RKO (cell line): ENCODE measurements around the gene FSTL1.
A peak's percentile ranks its signal among the peaks of the same experiment; 100 is the strongest.

Experiments used
- DNase-seq: peaks from one replicate; pipeline ENCODE4 v3.0.0-alpha.2; 2016; ENCODE audit warnings: low spot score

FSTL1 gene

DNA sequence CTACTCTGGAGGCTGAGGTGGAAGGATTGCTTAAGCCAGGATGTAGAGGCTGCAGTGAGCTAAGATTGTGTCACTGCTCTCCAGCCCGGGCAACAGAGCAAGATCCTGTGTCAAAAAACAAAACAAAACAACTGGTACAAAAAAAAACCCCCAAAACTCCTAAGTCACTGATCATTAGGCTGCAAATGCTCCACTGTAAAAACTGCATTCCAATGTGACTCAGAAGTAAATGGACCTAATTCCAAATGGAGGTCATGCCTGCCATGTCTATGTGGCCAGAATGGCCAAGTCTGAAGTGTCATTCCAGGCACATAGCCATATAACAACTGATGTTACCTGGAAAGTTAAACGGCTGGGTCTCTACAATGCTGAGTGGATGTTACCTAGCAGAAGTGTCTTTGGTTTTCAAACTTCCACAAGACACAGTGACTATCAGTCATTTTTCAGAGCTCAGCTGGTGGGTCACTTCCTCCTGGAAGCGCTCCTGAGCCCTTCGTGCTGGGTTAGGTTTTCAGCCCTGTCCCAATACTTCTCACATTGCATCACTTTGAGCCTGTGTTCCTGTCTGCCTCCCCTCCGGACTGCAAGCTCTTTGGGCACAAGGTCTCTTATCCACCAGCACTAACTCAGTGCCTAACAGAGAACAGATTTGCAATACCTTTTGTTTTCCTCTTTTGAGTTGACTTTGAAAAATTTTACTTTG lies 10.6 kb downstream of the FSTL1 start:
- no peak for DNase-seq

DNA sequence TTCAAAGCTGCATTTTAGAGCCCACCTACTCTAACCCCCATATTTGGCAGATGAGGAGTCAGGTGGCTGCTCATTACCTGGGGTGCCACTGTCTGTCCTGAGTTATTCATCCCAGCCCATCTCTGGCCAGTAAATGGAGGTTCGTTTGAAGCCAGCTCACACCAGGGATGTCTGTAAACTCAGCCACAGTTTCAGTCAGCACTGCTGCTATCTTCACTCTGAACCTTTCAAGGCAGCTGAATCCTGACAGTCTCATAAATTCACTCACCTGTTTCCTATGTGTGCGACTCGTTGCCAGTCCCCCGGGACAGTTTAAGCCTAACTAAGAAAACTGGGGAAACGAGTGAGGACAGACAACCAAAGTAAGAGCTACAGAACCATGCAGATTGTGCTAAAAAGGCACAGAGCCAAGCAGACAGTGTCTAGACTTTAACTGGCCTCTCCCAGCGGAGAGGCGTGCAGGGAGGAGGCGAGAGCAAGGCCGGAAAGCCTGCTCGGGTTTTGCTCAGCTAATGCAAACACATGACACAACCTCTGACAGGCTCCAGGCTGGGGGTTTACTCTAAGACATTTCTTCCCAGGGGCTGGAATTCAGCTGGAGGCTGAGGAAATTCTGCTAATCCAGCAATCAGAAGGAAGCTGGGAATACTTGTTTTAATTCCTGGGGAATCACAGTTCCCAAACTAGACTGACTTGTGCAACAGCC lies 12.0 kb downstream of the FSTL1 start:
- no peak for DNase-seq

DNA sequence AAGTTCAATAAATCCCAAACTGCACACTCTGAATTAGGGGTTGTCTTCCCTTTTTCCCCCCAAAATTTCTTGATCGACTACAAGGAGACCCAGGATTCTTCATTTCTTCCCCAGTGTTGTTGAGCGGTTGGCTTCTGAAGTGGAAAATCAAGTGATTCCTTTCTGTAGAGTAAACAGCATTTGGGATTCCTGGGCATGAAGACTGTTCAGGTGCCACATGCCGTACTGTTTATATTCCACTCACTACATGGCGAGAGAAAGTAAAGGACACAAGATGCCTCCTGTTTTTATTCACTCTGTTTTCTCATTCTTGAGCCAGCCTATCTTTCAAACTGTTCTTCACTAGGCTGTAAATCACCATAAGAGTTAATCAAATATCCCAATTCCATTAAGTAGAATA lies 12.6 kb downstream of the FSTL1 start:
- DNase-seq: no peak

DNA sequence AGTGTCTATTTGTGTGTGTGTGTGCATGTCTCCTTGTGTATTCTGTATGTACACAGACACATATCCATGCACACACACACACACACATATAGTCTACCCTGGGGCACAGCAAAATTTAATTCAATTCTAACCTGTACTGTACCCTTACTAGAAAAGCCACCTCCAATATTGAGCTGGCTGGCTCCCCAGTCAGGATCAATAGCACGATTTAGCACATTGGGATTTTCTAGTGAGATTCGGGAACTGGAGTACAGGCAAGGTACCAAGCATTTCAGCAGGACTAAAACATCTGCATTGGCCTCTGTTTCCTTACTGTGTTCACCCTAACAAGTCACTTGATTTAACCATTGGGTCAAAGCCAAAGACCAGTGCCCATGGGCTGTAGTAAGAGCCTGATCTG lies 13.2 kb downstream of the FSTL1 start:
- DNase-seq: no peak

DNA sequence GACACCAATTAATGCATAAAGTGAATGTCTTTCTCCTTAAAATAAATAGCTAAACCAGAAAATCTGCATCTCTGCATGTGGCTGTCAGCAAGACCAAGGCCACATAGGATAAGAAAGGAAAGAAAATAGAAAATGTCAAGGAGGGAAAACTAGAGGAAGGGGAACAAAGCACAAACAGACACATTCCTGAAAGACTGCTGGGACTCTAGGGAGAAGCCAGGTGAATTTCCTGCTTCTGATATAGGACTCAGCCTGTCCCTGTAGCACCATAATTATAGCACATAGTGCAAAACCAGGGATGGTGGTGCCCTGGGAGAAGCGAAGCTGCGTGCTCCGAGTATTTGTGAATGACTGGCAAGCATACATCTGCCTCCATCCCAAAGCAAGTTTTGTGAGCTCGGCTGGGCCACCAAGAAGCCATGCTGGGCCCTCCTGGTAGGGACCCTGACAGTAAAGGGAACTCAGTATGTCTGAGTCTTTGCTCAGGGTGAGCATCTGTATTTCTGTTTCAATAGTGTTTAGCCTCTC lies 14.2 kb downstream of the FSTL1 start:
- no peak for DNase-seq

DNA sequence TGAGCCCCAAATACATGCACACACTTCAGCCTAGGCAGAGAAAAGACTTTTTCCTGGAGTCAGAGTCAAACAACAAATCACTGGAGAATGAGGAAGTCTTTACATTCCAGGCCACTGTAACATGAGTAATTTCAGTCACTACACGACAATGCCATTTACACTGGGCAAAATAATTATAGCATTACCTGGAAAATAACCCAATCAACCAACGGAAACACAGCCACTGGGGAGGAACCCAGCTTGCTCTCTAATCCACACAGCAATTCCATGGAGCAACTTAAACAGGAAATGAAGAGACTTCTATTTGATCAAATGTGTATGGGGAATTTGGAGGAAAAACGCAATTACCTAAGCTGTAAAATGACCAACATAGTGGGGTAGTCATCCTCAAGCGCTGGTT lies 15.2 kb downstream of the FSTL1 start:
- DNase-seq: peak; percentile 75

DNA sequence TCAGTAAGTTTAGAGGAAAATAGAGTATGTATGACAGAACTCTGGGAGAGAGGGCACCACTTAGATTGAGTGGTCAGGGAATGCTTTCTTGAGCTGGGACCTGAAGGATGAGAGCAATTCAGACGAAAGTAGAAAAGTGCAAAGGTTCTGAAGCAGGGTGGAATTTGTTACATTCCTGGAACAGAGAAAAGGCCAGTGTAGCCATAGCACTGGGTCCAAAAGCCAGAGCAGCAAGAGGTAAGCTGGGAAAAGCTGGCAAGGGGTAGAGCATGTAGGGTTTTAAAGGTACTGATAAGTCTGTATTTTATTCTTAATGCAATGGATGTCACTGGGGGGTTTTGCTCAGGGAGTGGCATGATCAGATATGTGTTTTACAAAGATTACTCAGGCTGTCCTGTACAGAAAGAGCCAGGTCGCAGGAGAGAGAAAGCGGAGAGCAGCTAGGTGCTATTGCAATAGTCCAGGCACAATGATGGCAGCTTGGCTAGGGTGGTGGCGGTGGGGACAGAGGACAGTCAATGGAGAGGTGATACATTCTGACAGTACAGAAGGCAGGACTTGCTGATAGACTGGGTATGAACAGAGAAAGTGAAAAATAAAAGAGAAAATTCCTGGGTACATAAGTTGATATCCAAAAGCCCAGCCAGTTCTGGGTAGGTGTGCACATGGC lies 17.0 kb downstream of the FSTL1 start:
- DNase-seq: no peak

DNA sequence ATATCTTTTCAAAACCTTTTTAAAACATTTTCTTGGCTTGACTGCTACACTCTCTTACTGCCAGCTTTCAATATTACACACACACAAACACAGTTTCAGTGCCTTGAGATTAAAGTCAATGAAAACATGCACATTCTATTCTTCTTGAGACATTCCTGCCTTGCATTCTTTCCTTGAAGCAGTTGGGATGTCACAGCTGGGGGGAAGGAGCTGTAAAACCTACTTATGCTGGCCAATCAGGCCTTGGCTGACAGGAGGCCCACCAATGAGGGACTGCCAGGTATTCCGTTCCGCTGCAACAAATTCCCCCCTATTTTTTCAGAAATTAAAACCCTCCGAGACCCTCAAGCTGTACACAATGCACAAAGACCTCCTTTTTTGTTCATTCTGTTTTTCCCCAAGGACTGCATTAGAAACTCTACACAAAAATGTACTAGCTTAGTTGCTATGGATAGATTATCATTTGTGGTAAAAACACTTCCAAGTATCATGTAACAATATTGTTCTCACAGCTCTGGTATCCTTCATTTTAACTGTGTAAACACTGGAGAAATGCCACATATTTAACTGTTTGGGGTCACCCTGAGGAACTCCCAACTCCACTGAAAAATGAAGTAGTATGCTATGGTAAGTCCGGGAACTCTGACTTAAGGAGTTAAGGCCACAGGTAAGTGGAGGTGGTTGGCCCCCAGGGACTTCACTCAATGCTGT lies 18.5 kb downstream of the FSTL1 start:
- DNase-seq: no peak

DNA sequence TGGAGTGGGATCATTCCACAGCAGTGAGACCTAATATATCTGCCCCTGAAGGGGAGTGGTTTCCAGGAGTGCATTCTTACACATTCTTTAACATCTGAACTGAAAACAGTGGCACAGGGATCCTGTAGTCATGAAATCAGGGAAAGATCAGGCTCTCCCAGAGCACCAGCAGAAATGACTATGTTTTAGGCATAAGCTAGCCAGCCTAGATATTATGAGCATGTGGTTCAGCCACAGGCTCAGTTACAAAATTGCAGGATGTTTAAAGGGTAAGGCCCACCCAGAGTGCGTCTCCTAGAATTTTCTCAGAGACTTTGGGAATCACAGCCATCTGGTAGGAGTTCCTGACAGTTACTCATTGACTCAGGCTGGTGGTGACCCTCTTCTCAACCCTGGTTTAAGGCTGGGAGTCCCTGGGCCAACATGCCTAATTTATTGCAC lies 20.9 kb downstream of the FSTL1 start:
- no peak for DNase-seq

DNA sequence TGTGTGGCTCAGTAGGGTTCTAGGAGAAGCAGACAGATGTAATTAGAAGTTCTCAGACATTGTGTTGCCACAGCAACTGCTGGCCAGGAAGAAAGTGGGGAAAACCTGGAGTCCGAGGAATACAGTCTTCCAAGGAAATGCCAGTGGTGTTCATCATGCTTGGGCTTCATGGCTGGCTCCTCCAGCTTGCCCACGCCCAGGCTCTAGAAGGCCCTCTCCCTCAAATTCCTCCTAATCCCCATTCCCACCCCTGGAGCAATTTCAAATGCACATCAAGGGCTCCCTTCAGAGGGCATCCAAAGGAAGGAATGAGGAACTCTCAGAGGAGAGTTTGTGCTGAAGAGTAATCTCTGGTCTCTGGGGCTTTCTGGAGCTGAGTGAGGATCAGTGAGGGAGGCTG lies 21.9 kb downstream of the FSTL1 start:
- DNase-seq: no peak

DNA sequence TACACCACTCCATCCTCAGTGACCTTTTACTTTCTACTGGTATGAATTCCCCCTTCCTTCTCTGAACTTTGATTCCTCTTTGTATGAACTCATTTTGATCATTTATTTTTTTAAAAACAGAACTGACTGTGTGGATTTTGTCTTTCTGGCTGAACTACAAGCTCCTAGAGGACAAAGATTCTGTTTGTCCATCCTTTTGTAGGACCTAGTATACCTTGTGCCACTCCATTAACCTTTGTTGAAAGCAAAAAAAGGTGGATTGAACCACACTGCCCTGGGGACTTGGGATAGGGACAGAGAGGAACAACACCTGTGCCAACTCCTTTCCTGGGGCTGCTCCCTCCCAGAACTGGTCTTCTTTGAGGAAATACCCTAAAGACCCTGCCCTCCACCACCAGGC lies 23.6 kb downstream of the FSTL1 start:
- no peak for DNase-seq

DNA sequence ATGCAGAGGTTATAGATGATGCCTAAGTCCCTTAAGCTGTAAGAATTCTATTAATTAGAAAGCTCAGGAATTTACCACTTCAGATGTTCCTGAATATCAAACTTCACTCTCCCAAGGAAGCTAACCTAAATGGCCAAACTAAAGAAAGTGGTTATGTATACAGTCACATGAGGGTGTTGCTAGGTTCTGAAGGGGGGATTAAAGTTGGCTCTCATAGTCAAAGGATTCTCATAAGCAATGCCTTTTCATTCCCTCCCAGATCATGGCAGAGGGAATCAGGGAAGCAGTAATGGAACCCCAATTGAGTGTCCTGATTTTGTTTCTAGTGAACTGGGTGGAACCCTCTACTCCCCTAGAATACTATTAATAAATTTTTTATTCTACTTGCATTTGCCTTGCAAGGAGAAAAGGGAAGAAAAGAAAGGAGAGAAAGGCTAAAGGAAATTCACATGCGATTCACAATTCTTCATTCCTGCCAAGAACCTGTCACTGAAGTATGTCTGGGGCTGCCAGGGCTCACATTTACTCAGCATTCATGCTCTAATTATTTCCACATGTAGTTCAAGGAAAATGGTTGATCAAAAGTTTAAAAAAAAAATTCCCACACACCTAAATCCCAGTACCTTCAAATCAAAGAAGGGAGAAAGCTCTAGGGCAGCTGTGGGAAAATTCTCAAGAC lies 25.1 kb downstream of the FSTL1 start:
- DNase-seq: no peak

DNA sequence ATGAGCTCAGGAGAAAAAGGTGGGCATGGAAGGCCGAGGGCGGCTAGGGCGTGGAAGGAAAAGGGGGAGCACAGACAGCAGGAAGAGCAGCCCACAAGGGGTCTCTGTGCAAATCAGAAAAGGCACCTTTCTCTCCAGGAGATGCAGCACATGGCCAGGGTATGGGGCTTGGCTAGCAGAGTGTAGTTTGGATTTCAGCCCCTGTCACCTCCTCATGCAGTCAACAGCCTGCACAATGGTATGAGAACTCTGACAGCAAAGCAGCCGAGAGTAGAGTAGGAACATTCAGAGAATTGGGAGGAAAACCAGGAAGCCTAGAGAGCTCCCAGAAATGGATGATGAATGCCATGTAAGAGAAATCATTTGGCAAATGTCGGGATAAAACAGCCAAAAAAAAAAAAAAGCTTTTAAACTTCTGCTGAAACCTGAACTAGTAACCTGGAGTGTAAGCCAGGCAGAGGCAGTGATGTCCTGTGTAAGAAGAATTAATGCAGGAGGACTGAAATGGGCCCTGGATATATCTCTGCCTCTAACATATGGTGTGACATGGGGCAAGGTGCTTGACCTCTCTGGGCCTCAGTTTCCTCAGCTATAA lies 25.7 kb downstream of the FSTL1 start:
- no peak for DNase-seq

DNA sequence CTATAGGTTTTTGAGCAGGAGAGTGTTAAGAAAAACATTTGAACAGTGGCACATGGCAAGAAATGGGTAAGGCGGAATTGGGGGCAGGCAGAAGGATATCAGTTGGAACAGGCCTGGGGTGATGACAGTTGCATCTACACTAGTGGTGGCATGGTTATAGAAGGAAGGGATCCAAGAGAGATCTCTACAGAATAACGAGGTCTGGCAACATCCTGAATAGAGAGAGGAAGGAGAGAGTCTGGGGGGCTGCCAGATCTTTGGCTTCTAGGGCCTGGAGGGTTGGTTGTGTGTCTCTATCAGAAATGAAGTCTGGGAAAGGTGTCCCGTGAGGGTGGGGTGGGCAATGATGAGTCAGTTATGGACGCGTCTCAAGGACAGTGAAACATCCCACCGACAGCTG lies 26.3 kb downstream of the FSTL1 start:
- DNase-seq: no peak

DNA sequence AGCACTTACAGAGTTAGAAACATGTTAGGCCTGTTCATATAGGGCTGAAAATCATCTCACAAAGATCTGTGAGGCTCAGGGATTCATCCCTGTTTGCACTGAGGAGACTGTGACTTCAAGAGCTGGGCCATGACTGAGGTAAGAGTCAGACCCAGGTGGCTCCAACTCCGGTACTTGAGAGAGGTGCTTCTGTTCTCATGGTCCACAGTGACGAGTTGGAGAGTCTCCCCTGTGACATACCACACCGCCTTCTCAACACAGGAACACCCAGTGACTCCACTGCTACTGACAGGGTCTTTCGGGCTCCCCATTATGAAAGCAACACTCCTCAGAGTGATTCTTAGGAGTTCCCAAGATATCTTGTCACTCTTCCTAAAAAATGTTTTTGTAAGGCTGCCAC lies 27.4 kb downstream of the FSTL1 start:
- DNase-seq: no peak

DNA sequence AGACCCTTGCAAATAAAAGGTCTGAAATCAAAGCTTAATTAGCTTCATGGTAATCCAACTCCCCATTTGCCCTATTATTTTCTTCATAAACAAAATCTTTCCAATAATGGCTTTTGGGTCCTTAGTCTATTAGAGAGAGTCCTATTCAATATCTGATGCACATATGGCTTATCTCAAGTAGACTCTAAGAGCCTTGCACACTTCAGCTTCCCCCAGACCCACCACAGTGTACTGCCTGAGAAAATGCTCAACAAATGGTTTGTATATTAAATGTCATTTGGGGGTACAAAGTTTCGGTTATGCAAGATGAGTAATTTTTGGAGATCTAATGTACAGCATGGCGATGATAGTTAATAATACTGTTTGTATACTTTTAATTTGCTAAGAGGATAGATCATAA lies 28.9 kb downstream of the FSTL1 start:
- DNase-seq: no peak

DNA sequence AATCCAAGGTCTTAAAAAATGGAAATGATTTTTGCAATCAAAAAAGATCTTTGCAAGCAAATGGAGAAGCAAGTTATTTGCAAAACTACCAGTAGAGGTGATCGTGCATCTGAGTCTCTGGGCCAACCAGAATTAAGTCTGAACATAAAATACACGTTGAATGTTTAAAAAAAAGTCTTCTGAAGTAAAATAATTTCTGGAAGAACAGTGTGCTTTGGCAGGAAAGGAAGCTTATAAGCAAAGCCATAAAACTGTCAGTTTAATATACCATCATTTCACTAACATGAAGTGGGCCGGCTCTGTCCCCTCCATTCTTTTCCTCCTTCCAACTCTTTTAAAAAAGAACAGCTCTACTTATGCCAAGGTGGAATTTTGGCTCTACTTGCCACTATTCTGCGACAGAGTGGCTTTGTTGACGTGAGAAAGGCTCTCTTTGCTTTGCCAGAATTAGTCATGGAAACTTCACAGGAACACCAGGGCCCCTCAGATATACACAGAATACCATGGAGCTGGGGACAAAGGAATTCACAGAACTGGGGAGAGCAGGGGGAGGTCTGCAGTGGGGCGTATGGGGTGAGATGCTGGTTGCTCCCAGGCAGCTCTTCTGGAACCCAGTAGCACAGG lies 29.8 kb downstream of the FSTL1 start:
- no peak for DNase-seq

DNA sequence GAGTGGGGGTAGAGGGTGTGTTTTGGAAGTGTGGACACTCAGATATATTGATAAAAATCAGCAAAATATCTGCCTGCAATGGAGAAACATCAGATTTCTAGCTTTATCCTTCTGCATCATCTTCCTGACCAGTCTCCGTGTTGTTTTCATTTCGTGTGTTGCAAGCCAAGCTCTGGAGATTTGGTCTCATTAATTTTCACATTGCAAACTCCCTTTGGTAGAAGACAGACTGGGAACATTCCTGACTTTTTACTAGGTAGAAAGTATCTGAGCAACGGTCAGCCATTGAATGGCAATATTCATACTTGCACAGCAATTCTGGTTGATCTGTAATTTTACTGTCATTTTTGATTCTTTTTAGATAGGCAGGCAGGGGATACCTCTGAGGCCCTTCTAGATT lies 30.4 kb downstream of the FSTL1 start:
- DNase-seq: no peak

DNA sequence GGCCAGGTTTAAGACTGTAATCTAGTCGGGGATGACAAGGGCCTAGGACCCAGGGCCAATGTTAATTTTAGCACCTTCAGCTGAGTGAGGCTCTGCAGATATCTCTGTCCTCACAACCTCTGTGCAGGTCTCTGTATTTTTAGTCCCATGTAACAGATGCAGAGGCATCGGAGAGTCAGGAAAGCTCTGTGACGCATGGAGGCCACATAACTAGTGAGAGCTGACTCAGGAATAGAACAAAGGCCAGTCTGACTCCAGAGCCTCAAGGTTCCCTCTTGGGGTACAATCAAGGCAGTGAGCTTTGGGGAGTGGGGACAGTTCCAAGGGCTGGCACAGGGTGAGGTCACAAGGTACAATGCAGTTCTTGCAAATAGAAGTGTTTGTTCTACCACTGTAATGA lies 31.0 kb downstream of the FSTL1 start:
- DNase-seq: no peak

DNA sequence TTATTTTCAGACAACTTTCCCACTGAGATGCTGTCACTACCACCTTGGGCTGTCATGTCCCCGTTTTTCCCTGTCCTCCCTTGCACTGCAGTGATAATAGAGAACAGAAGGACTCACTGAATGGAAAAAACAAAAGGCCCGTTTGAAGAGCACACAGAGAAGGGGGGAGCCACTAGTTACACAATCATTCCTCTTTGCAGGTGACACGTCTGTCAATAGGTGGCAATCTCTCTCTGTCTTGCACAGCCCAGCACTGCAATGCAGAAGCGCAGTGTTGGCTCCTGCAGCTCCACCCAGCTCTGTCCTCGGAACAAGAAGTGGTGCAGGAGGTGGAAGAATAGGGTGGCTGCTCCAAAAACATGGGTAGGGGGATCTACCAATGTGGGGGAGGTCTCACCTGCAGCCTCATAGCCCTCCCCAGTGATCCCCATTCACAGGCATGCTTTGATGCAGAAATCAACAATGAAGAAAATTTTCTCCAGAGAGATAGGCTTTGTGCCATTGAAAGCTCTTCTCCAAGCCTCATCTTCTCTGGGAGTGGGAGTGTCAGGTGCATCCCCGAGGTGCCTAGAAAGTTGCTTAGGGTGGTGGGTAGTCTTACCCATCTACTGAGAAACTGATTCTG lies 31.8 kb downstream of the FSTL1 start:
- DNase-seq: peak; percentile 61

DNA sequence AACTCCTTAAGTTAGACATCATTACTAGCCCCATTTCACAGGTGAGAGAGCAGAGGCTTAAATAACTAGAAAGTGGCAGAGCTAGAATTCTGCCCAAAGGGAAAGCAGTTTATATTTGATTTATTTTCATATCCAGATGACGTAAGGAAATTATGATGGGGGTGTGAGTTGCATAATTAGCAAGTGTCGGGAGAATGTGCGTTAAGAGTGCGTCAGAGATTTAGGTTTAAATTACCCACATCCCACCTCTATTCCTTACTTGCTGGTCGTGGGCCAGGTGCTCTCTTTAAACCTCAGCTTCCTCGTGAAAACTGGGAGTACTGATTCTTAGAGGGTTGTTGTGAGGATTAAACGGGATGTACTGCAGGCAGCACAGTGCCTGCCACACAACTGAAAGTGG lies 32.3 kb downstream of the FSTL1 start:
- DNase-seq: no peak
